Subcutaneous abdominal adipose tissue (tissue), 5 donors: ENCODE measurements around the gene CTNND2.

Source experiments
- H3K27ac ChIP-seq: one replicate; pipeline ENCODE4 v1.7.0; 2013; ENCODE audit warnings: low read depth, mild to moderate bottlenecking, inconsistent platforms, low read length, moderate library complexity
- H3K27me3 ChIP-seq, 5 donors: one replicate each; pipeline ENCODE4 v1.7.0; 2013; ENCODE audit warnings: low read length in 5 of 5, inconsistent platforms in 1 of 5; ENCODE audit not compliant: control insufficient read depth in 5 of 5, insufficient read depth in 4 of 5
- H3K36me3 ChIP-seq, 5 donors: one replicate each; pipeline ENCODE4 v1.7.0; 2013; ENCODE audit warnings: low read length in 5 of 5; ENCODE audit not compliant: control insufficient read depth in 5 of 5, insufficient read depth in 5 of 5
- H3K4me1 ChIP-seq, 5 donors: one replicate each; pipeline ENCODE4 v1.7.0; 2013; ENCODE audit warnings: low read length in 5 of 5, mild to moderate bottlenecking in 3 of 5, moderate library complexity in 1 of 5; ENCODE audit not compliant: control insufficient read depth in 5 of 5, insufficient read depth in 5 of 5
- H3K4me3 ChIP-seq, 5 donors: one replicate each; pipeline ENCODE4 v1.7.0; 2013; ENCODE audit warnings: low read length in 5 of 5, low read depth in 1 of 5
- H3K9ac ChIP-seq, 5 donors: one replicate each; pipeline ENCODE4 v1.7.0; 2013; ENCODE audit warnings: low read length in 5 of 5, mild to moderate bottlenecking in 4 of 5, moderate library complexity in 3 of 5
- H3K9me3 ChIP-seq, 5 donors: one replicate each; pipeline ENCODE4 v1.7.0; 2013; ENCODE audit warnings: low read length in 5 of 5; ENCODE audit not compliant: control insufficient read depth in 5 of 5
- donor health status: healthy.
- donor health status: healthy.
- donor health status: healthy.
- donor health status: healthy.
- donor health status: healthy.

CTNND2 gene

DNA sequence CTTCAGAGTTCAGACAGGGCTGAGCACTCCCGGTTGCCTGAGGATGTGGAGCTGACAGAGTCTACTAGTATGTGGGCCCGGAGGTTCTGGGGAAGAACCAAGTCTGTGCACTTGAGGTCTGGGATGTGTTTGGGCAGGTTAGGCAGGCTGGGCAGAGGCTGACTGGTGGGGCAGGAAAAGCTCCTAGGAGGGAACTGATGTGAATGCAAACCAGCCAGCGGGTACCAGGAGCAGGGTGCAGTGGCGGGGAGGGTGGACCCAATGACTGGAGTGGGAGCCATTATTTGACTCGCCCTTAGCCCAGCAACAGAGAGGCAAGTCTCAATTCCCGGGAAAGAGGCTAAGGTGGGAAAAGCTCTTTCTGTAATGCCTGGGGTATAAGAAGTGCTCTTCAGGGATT is 723.4 kb downstream of the CTNND2 start:
- Histone ChIP-seq H3K27me3 (no peaks in the 10 kb centered on the region), H3K27ac (no peak overlapping the region), H3K9ac (no peak overlapping the region), H3K4me1 (peaks cover 0 to 4% (median 0%) of the 10 kb centered on the region in 5 donors), H3K4me3 (no peak overlapping the region), H3K36me3 (no peaks in the 10 kb centered on the region), H3K9me3 (no peaks in the 10 kb centered on the region)

DNA sequence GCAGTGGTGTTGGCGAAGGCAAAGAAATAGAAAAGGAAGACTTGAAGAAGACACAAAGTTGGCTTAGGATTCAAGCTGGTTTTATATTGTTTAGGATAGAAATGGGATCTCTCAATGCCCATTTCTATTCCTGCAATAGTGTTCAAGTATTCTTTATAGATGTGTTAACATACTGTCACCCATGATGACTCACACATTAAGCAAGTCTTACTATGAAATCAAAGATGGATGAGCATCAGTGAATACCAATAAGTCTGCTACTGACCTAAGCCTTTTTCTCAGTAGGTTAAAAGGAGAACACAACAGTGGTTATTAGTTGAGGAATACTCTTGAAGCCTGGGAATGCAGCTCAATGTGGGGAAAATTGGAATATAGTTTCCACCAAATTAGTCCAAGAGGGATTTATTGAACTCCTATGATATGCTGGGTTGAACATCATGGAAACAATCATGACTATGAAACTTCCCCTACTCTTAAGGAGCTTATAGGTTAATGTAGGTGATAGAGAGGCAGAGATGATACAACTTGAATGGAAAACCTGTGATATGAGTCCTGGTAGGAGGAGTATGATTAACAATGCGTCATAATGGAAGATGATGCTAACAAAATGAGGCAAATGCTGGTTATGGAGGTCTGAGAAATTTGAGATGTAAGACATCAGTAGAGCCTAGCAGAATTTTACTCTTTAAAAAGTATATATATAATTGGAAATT is 726.1 kb downstream of the CTNND2 start:
- Histone ChIP-seq H3K27me3 (no peaks in the 10 kb centered on the region), H3K27ac (no peak overlapping the region), H3K4me1 (peaks cover 0 to 4% (median 0%) of the 10 kb centered on the region in 5 donors), H3K4me3 (no peak overlapping the region), H3K9me3 (no peaks in the 10 kb centered on the region), H3K36me3 (no peaks in the 10 kb centered on the region), H3K9ac (no peak overlapping the region)

DNA sequence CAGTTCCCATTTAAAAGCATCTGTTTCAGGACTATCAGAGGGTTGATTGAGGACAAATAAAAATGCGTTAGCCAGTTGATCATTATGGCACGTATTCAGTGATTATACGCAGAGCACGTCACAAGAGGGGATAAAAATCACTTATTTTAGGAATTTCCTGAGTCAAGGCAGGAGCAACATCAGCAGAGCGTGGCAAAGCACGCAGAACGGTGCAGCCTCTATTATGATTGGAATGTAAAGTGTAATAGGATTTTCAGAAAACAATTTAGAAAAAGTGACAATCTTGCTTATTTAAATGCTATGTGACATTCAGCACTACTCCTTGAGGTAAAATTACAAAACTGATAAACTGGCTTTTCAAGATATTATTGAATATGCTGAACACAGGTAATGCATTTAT is 729.7 kb downstream of the CTNND2 start:
- Histone ChIP-seq H3K9ac (no peak overlapping the region), H3K36me3 (no peaks in the 10 kb centered on the region), H3K4me1 (no peaks in the 10 kb centered on the region), H3K4me3 (no peak overlapping the region), H3K9me3 (no peaks in the 10 kb centered on the region), H3K27ac (no peak overlapping the region), H3K27me3 (peaks cover 0 to 2% (median 0%) of the 10 kb centered on the region in 5 donors)

DNA sequence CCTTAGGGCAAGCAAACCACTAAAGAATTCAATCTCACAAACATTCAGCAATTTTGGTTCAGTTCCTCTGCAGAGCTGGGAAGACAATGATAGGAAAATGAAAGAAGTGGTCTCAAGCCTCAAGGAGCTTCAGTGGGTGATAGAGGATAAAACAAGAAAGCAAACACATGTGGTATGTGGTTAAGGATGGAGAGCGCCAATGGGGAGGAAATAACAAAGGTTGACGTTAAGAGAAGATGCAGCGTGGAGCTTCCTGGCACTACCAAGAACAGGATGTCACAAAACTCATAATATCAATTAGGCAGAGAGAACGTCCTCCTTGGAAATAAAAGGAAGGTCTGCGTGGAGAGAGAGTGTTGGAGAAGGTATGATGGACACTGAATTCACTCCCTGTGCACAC is 731.8 kb downstream of the CTNND2 start:
- H3K9ac ChIP-seq, result no peak overlapping the region
- H3K4me3 ChIP-seq, result no peak overlapping the region
- H3K9me3 ChIP-seq, result no peaks in the 10 kb centered on the region
- H3K27me3 ChIP-seq, result peaks cover 0 to 2% (median 0%) of the 10 kb centered on the region in 5 donors
- no peaks in the 10 kb centered on the region for H3K36me3 ChIP-seq
- H3K4me1 ChIP-seq, result no peaks in the 10 kb centered on the region
- H3K27ac ChIP-seq, result no peak overlapping the region

DNA sequence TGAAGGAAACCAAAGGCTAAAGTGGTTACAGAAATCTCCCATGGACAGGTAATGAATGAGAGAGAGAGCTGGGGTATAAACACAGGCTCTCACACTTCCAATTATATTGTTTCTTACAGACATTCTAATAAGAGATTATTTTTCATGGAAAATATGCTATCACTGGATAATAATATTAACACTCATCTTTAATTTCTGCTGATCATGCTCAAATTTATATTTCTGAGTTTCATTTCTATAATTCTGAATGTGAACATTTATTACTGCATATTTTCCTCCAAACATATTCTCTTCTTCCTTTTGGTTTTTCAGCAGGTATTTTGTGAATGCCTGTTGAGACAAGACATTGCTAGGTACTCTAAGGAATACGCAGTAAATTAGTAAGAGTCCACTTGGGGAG is 733.0 kb downstream of the CTNND2 start:
- H3K9me3 ChIP-seq, result no peaks in the 10 kb centered on the region
- H3K27me3 ChIP-seq, result peaks cover 0 to 2% (median 0%) of the 10 kb centered on the region in 5 donors
- H3K9ac ChIP-seq, result no peak overlapping the region
- no peaks in the 10 kb centered on the region for H3K4me1 ChIP-seq
- H3K4me3 ChIP-seq, result no peak overlapping the region
- no peak overlapping the region for H3K27ac ChIP-seq
- H3K36me3 ChIP-seq, result no peaks in the 10 kb centered on the region

DNA sequence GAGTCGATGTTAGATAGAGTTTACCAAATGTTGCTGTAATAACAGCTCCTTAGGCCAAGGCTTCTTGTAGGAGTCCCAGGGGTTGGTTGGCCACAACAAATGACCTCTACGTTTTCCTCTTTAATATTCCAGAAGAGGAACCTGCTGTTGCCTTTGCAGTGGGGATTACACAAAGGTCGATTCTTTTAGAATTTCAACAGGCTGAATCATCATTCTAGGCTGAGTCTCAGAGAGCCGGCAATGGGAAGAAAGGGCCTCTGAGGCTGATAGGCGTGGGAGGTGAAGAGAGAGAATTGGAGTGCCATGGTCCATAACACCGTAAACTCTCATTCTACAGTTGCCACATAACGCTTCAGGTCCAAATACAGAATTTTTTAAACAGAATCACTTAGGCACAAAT is 737.3 kb downstream of the CTNND2 start:
- H3K27ac ChIP-seq, result no peak overlapping the region
- no peak overlapping the region for H3K9ac ChIP-seq
- no peaks in the 10 kb centered on the region for H3K9me3 ChIP-seq
- H3K4me3 ChIP-seq, result no peak overlapping the region
- peaks cover 0 to 2% (median 0%) of the 10 kb centered on the region in 5 donors for H3K27me3 ChIP-seq
- H3K4me1 ChIP-seq, result no peaks in the 10 kb centered on the region
- H3K36me3 ChIP-seq, result no peaks in the 10 kb centered on the region

DNA sequence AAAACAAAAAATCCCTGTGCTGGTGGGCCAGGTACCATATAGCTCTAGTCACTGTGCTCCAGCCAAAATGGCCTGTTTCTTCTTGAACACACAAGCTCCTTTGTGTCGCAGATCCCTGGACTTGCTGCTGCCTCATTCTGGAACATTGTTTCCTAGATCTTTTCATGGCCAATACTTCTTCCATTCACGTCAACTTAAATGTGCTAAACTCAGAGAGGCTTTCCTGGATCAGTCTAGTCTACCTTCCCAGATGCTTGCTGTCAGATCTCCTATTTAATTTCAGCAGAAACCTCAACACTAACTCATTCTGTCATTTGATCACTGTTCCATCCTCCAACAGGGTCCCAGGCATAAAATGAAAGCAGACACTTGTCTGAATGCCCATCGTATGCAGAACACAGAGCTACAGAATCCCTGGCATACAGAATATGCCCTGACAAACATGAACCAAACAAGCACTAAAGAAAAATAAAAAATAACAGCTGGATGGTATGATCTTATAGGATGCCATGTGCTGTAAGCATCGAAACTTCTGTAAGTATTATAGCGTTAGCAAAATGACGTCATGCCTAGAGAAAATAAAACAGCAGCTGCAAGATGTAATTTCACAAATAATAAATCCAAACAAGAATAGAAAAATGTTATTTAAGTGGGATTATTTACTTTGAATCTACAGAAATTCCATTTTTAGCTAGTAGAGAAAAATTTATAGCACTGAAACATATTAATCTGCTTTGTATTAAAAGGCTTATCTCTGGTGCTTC is 739.5 kb downstream of the CTNND2 start:
- Histone ChIP-seq H3K4me1 (no peaks in the 10 kb centered on the region), H3K27me3 (peaks cover 0 to 2% (median 0%) of the 10 kb centered on the region in 5 donors), H3K4me3 (no peak overlapping the region), H3K9ac (no peak overlapping the region), H3K27ac (no peak overlapping the region), H3K9me3 (no peaks in the 10 kb centered on the region), H3K36me3 (no peaks in the 10 kb centered on the region)

DNA sequence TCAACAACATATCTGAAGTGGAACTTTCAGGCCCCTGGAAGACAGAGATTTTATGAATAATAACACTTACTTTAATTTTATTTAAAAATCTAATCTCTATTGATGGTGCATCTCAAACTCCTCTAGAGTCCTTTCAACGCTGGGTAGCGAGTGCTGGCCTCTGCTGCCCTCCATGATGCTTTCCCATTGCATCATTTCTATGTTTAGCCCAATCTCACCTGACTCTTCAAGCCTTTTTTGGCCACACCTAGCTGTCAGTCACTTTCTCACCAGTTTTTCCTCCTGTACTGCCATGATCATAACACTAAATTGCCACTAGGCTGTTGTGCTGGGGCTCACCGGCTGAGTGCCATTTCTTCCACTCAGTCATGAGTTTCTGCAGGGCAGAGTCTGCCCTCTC is 747.1 kb downstream of the CTNND2 start:
- H3K27me3 ChIP-seq, result peaks cover 0 to 3% (median 0%) of the 10 kb centered on the region in 5 donors
- H3K4me3 ChIP-seq, result no peak overlapping the region
- no peak overlapping the region for H3K9ac ChIP-seq
- H3K9me3 ChIP-seq, result no peaks in the 10 kb centered on the region
- no peak overlapping the region for H3K27ac ChIP-seq
- H3K36me3 ChIP-seq, result no peaks in the 10 kb centered on the region
- H3K4me1 ChIP-seq, result peaks cover 0 to 3% (median 0%) of the 10 kb centered on the region in 5 donors

DNA sequence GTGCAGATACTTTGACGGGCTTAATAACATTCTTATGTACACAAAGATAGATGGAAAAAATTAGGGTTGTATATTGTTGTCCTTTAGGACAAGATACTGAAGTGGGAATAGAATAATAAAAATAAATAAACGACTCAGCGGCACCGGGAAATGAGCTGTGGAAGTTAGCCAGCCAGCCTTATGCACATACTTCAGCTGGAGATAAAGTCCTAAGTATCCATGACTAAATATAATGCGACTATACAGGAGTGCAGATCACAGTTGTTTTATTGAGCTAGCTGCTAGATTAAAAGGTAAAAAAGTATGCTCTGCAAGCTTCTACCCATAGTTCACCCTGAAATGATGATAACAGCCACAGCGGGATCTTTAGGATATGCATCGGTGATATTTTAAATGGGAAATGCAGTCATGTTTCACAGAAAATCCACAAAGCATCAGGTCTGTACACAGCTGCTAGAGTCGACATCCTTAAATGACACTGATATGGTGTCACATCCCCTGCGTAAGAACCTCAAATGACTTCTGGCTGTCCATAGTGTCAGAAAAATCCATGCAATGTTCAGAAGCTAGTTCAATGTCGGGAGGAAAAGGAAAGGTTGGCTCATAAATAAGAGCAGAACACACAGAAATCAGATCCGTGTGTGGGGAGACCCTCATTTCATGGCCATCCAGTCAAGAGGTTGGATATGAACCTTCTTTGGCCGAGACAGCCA is 750.4 kb downstream of the CTNND2 start:
- Histone ChIP-seq H3K9me3 (peaks cover 0 to under 1% (median 0%) of the 10 kb centered on the region in 5 donors), H3K27ac (no peak overlapping the region), H3K4me3 (no peak overlapping the region), H3K9ac (no peak overlapping the region), H3K36me3 (no peaks in the 10 kb centered on the region), H3K4me1 (peaks cover 0 to 3% (median 0%) of the 10 kb centered on the region in 5 donors), H3K27me3 (no peaks in the 10 kb centered on the region)

DNA sequence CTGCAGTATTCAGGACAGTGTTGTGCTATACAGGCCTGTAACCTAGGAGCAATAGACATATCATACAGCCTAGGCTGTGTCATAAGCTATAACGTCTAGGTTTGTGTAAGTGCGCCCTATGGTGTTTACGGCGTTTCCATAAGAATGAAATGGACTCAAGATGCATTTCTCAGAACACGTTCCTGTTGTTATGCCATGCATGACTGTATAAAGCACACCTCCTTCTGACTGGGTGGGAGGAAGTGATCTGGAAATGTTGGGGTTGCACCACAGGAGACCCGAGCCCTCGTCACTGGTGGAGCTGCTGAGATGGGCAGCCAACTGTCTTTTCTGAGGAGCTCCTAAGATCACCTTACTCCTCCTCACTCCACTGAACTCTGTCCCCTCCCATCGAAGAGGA is 751.9 kb downstream of the CTNND2 start:
- no peak overlapping the region for H3K4me3 ChIP-seq
- no peak overlapping the region for H3K27ac ChIP-seq
- H3K36me3 ChIP-seq, result no peaks in the 10 kb centered on the region
- H3K4me1 ChIP-seq, result peaks cover 0 to 3% (median 0%) of the 10 kb centered on the region in 5 donors
- H3K9ac ChIP-seq, result no peak overlapping the region
- no peaks in the 10 kb centered on the region for H3K27me3 ChIP-seq
- peaks cover 0 to 2% (median 0%) of the 10 kb centered on the region in 5 donors for H3K9me3 ChIP-seq
